H1 (cell line): ENCODE data around the gene ATP1A3. TPM values are rescaled to one million over a fixed set of nuclear protein-coding genes. Genes with fewer than 3 reads are reported as not detected.
A peak's percentile ranks its signal among the peaks of the same experiment; 100 is the strongest.

Experiments
- ATF2 ChIP-seq: IDR thresholded peaks from 2 replicates; pipeline ENCODE4 v1.6.1; 2012; ENCODE audit warnings: low read length, inconsistent platforms
- RBBP5 ChIP-seq: IDR thresholded peaks from 2 replicates; pipeline ENCODE4 v1.7.1; 2012; ENCODE audit warnings: low read depth, mild to moderate bottlenecking, inconsistent platforms, low read length, moderate library complexity, borderline replicate concordance
- RFX5 ChIP-seq: IDR thresholded peaks from 2 replicates; pipeline ENCODE4 v1.6.1; 2011; ENCODE audit warnings: low read depth, low read length, improper control_type of control experiment, borderline replicate concordance
- polyA plus RNA-seq, 7 experiments: library from polyadenylated mRNA; depleted of rRNA in 3 of 7; stranded (reverse) in 5 of 7; unstranded in 2 of 7; fragments of >200 nt in 5 of 7; fragments of 200-250 nt in 2 of 7; gene quantifications; 1 replicate in 5 of 7; 2 replicates in 1 of 7; 4 replicates in 1 of 7; pipeline versions ENCODE4 v1.2.1 to v1.2.3, GENCODE V29; 2011 to 2013; ENCODE audit warnings: missing spikeins in 2 of 7, mixed read lengths in 2 of 7
- total RNA-seq: library from RNA; stranded (reverse); fragmentation: NEBNext Ultra II Directional; extraction: Animal tissue kit (Norgen Biotek cat#: 25700); gene quantifications from 2 replicates; pipeline ENCODE4 v1.2.1, GENCODE V29; 2021

ATP1A3 gene
- total and polyA plus RNA-seq, 2 of the 8 experiments (the other 6 are each of a cell fraction or from before 2014, with no cell fraction given), result 11.1 to 41.2 TPM

- TF ChIP-seq ATF2, result 0 out of 2 replicates have a peak, but pooled peaks have one; percentile 22
- no peak for TF ChIP-seq RFX5
- no peak for TF ChIP-seq RBBP5
- TF ChIP-seq, all 59 proteins: peak for 7
These were observed 38.4 kb upstream of the ATP1A3 start (continued) for GRCh38 chr19:42032431-42032830.
